ENCODE data around the gene IL17F.

Gene IL17F

DNA sequence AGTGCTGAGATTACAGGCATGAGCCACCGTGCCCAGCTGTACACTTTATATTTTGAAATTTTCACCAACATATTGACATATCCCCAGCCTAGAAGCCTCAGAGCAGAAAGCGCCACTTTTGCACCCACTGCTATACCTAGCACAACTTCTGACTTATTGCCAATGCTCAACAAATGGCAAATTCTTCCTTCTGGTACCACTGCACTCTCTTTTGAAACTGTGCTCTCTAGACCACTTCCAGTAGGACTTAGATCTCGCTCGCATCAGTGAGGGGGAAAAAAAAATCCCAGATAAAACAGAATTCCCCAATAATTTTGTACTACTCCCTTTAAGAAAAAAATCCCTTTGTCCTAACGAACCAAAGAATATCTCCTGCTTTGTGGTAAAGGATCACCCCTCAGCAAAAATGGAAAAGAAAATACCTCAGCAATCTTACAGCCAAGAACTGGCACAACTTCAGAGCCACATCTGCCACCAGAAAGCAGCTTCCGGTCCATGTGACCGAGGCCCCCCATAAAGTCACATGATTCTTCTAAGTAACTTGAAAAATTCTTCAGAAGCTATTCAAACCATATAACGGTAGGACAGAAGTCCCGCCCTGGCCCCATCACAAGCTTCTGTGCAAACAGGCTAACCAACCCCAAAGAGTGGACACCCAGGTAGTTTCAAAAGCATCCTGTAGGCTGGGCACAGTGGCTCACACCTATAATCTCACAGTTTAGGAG is 18.5 kb upstream of the IL17F start:
- no peaks in the 10 kb centered on the region for H3K27me3 Mint-ChIP-seq
- no peaks in the 10 kb centered on the region for H3K4me1 Mint-ChIP-seq (ENCODE audit: low read depth)
- H3K27ac Mint-ChIP-seq: no peak overlapping the region
- H3K9me3 Mint-ChIP-seq: no peaks in the 10 kb centered on the region
- intact Hi-C loops (cut with micrococcal nuclease): loop anchor here (5.0 kb wide), 1 partner anchor 200 kb away; no protein-coding TSS in a partner anchor
- peaks cover 49% of the 10 kb centered on the region for H3K36me3 Mint-ChIP-seq (ENCODE audit: low read depth)
- no peak overlapping the region for H3K4me3 Mint-ChIP-seq

- H3K27ac Mint-ChIP-seq: no peak overlapping the region
- intact Hi-C loops (cut with micrococcal nuclease): loop anchor here (5.0 kb wide), 1 partner anchor 199 kb away; no protein-coding TSS in a partner anchor
Observed at GRCh38 chr6:52261229-52261628, 16.9 kb upstream of the IL17F start.

GRCh38 chr6:52260634-52261033 is 16.3 kb upstream of the IL17F start:
- Mint-ChIP-seq H3K4me3 (no peak overlapping the region), H3K36me3 (ENCODE audit: low read depth) (peaks cover 29% of the 10 kb centered on the region), H3K4me1 (ENCODE audit: low read depth) (no peaks in the 10 kb centered on the region), H3K9me3 (no peaks in the 10 kb centered on the region), H3K27ac (no peak overlapping the region), H3K27me3 (peaks cover 1% of the 10 kb centered on the region)
- intact Hi-C loops (cut with micrococcal nuclease): loop anchor here (5.0 kb wide), 1 partner anchor 198 kb away; no protein-coding TSS in a partner anchor

More at GRCh38 chr6:52261229-52261628, 16.9 kb upstream of the IL17F start:
- Mint-ChIP-seq H3K36me3 (ENCODE audit: low read depth) (peaks cover 34% of the 10 kb centered on the region), H3K9me3 (no peaks in the 10 kb centered on the region), H3K4me3 (no peak overlapping the region), H3K4me1 (ENCODE audit: low read depth) (no peaks in the 10 kb centered on the region), H3K27me3 (no peaks in the 10 kb centered on the region)

GRCh38 chr6:52255434-52255833 is 11.1 kb upstream of the IL17F start:
- H3K4me3 Mint-ChIP-seq: no peak overlapping the region
- intact Hi-C loops (cut with micrococcal nuclease): no loop called here
- no peaks in the 10 kb centered on the region for H3K4me1 Mint-ChIP-seq (ENCODE audit: low read depth)
- H3K27me3 Mint-ChIP-seq: peaks cover 26% of the 10 kb centered on the region
- H3K36me3 Mint-ChIP-seq (ENCODE audit: low read depth): no peaks in the 10 kb centered on the region
- H3K27ac Mint-ChIP-seq: no peak overlapping the region
- no peaks in the 10 kb centered on the region for H3K9me3 Mint-ChIP-seq

- H3K27me3 Mint-ChIP-seq: peaks cover 27% of the 10 kb centered on the region
- H3K4me3 Mint-ChIP-seq: no peak overlapping the region
- H3K9me3 Mint-ChIP-seq: no peaks in the 10 kb centered on the region
- H3K4me1 Mint-ChIP-seq (ENCODE audit: low read depth): no peaks in the 10 kb centered on the region
- intact Hi-C loops (cut with micrococcal nuclease): no loop called here
- no peak overlapping the region for H3K27ac Mint-ChIP-seq
- no peaks in the 10 kb centered on the region for H3K36me3 Mint-ChIP-seq (ENCODE audit: low read depth)
Observed at GRCh38 chr6:52254731-52255378, 10.6 kb upstream of the IL17F start.

DNA sequence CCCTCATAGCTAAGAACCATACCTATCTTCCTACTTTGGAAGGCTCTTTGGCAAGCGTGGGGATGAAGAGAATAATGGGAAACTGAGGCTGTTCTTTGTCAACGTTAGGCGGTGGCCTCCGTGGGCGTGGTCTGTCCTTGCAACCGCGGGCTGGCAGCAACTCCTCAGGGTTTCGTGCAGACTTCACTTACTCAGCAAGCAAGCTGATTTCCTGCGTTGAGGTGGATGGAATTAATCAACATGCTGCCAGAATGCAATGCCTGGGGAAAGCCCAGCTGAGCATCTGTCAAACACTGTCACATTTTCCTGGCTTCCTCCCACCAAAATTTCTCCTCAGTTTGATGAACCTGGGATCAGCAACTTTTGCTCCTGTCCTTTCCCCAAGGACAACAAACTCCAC is 9.2 kb upstream of the IL17F start:
- H3K4me3 Mint-ChIP-seq: no peak overlapping the region
- no peaks in the 10 kb centered on the region for H3K9me3 Mint-ChIP-seq
- peaks cover 27% of the 10 kb centered on the region for H3K27me3 Mint-ChIP-seq
- no peaks in the 10 kb centered on the region for H3K4me1 Mint-ChIP-seq (ENCODE audit: low read depth)
- intact Hi-C loops (cut with micrococcal nuclease): no loop called here
- no peak overlapping the region for H3K27ac Mint-ChIP-seq
- no peaks in the 10 kb centered on the region for H3K36me3 Mint-ChIP-seq (ENCODE audit: low read depth)

- intact Hi-C loops (cut with micrococcal nuclease): no loop called here
- Mint-ChIP-seq H3K36me3 (ENCODE audit: low read depth) (no peaks in the 10 kb centered on the region), H3K27me3 (peaks cover 27% of the 10 kb centered on the region), H3K4me3 (no peak overlapping the region), H3K4me1 (ENCODE audit: low read depth) (no peaks in the 10 kb centered on the region), H3K27ac (no peak overlapping the region), H3K9me3 (no peaks in the 10 kb centered on the region)
Observed at GRCh38 chr6:52251113-52251512, 6.8 kb upstream of the IL17F start.

- Mint-ChIP-seq H3K27me3 (peaks cover 13% of the 10 kb centered on the region), H3K9me3 (no peaks in the 10 kb centered on the region), H3K4me1 (ENCODE audit: low read depth) (no peaks in the 10 kb centered on the region), H3K36me3 (ENCODE audit: low read depth) (no peaks in the 10 kb centered on the region), H3K4me3 (no peak overlapping the region), H3K27ac (no peak overlapping the region)
- intact Hi-C loops (cut with micrococcal nuclease): no loop called here
Observed at GRCh38 chr6:52249078-52249477, 4.8 kb upstream of the IL17F start.

DNA sequence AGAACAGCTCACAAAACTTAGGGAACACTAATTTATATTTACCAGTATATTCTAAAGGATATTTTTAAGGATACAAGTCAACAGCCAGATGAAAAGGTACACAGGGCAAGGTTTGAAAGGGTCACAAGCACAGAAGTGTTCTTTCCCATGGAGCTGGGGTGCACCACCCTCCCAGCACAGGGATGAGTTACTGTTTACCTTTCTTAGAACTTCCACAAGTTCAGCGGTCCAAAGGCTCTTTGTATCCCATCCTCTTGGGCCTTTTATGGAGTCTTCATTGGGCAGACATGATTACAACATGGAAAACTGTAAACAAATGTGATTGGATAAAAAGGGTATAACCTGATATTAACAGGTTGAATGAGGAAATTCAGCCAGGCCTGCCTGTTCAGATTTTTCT is 1.1 kb upstream of the IL17F start:
- intact Hi-C loops (cut with micrococcal nuclease): no loop called here
- no peaks in the 10 kb centered on the region for H3K4me1 Mint-ChIP-seq (ENCODE audit: low read depth)
- H3K27me3 Mint-ChIP-seq: peaks cover under 1% of the 10 kb centered on the region
- no peaks in the 10 kb centered on the region for H3K9me3 Mint-ChIP-seq
- H3K36me3 Mint-ChIP-seq (ENCODE audit: low read depth): no peaks in the 10 kb centered on the region
- H3K4me3 Mint-ChIP-seq: no peak overlapping the region
- H3K27ac Mint-ChIP-seq: no peak overlapping the region

- Mint-ChIP-seq H3K27me3 (no peaks in the 10 kb centered on the region), H3K36me3 (ENCODE audit: low read depth) (no peaks in the 10 kb centered on the region), H3K9me3 (no peaks in the 10 kb centered on the region), H3K4me1 (ENCODE audit: low read depth) (no peaks in the 10 kb centered on the region), H3K27ac (no peak overlapping the region), H3K4me3 (no peak overlapping the region)
- intact Hi-C loops (cut with micrococcal nuclease): no loop called here
Observed at GRCh38 chr6:52243282-52243893, 912 bp downstream of the IL17F start.

DNA sequence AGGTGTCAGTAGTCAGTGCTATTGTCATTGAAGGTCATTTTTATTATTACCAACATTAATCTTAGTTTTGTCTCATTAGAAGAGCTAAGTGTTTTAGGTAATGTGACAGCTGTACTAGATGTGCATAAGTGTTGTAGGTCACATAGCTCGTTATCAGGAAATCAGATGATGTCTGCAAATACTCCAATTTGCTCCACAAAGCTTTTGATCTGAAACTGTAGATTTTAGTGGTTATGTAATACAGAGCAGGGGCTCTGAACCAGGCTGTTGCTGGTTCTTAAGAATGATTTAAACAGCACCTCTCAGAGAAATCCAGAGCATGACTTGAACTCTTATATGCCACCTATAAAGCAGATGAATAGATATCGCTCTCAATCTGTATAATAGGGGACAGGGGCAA is 2.5 kb downstream of the IL17F start:
- Mint-ChIP-seq H3K4me1 (ENCODE audit: low read depth) (no peaks in the 10 kb centered on the region), H3K27ac (no peak overlapping the region), H3K4me3 (no peak overlapping the region), H3K27me3 (no peaks in the 10 kb centered on the region), H3K9me3 (no peaks in the 10 kb centered on the region), H3K36me3 (ENCODE audit: low read depth) (no peaks in the 10 kb centered on the region)
- intact Hi-C loops (cut with micrococcal nuclease): no loop called here

- intact Hi-C loops (cut with micrococcal nuclease): no loop called here
- Mint-ChIP-seq H3K4me1 (ENCODE audit: low read depth) (peaks cover 8% of the 10 kb centered on the region), H3K9me3 (no peaks in the 10 kb centered on the region), H3K4me3 (no peak overlapping the region), H3K27ac (no peak overlapping the region), H3K27me3 (peaks cover 6% of the 10 kb centered on the region), H3K36me3 (ENCODE audit: low read depth) (no peaks in the 10 kb centered on the region)
Observed at GRCh38 chr6:52233975-52234823, 10.1 kb downstream of the IL17F start.

GRCh38 chr6:52233005-52233404 is 11.3 kb downstream of the IL17F start:
- Mint-ChIP-seq H3K36me3 (ENCODE audit: low read depth) (no peaks in the 10 kb centered on the region), H3K9me3 (no peaks in the 10 kb centered on the region), H3K27me3 (peaks cover 6% of the 10 kb centered on the region), H3K27ac (no peak overlapping the region), H3K4me3 (no peak overlapping the region), H3K4me1 (ENCODE audit: low read depth) (peaks cover 8% of the 10 kb centered on the region)
- intact Hi-C loops (cut with micrococcal nuclease): no loop called here

All from dendritic cell treated with granulocyte-macrophage colony-stimulating factor and Interleukin-4, amounts not matched to agents 40 ng/mL and 50 ng/mL, for 4 days (primary cell).